MG63 (cell line): ENCODE data around the gene RNF175. TPM values are rescaled to one million over a fixed set of nuclear protein-coding genes. Genes with fewer than 3 reads are reported as not detected.

Experiments
- DNase-seq: peaks from one replicate; pipeline ENCODE4 v3.0.0-alpha.2; 2020
- H3K27me3 ChIP-seq: fragments of 250-450 bp; sonication (Bioruptor Pico); 2 replicates; pipeline ENCODE4 v1.5.1; 2020; ENCODE audit warnings: mild to moderate bottlenecking, moderate library complexity
- H3K36me3 ChIP-seq: fragments of 250-450 bp; sonication (Bioruptor Pico); 2 replicates; pipeline ENCODE4 v1.5.1; 2020; ENCODE audit warnings: mild to moderate bottlenecking, moderate library complexity
- H3K4me3 ChIP-seq: fragments of 250-450 bp; sonication (Bioruptor Pico); 2 replicates; pipeline ENCODE4 v1.5.1; 2020; ENCODE audit warnings: mild to moderate bottlenecking, moderate library complexity
- H3K9me3 ChIP-seq: fragments of 250-450 bp; sonication (Bioruptor Pico); 2 replicates; pipeline ENCODE4 v1.5.1; 2020; ENCODE audit warnings: mild to moderate bottlenecking, moderate library complexity
- total RNA-seq: library from RNA; depleted of rRNA; stranded (reverse); fragments of >200 nt; shearing (Covaris generic); gene quantifications from 2 replicates; pipeline ENCODE4 v1.2.3, GENCODE V29; 2014; ENCODE audit warnings: low replicate concordance

The RNF175 gene
- total RNA-seq, 1 experiment from 2014 or later = 0.59 TPM

DNA sequence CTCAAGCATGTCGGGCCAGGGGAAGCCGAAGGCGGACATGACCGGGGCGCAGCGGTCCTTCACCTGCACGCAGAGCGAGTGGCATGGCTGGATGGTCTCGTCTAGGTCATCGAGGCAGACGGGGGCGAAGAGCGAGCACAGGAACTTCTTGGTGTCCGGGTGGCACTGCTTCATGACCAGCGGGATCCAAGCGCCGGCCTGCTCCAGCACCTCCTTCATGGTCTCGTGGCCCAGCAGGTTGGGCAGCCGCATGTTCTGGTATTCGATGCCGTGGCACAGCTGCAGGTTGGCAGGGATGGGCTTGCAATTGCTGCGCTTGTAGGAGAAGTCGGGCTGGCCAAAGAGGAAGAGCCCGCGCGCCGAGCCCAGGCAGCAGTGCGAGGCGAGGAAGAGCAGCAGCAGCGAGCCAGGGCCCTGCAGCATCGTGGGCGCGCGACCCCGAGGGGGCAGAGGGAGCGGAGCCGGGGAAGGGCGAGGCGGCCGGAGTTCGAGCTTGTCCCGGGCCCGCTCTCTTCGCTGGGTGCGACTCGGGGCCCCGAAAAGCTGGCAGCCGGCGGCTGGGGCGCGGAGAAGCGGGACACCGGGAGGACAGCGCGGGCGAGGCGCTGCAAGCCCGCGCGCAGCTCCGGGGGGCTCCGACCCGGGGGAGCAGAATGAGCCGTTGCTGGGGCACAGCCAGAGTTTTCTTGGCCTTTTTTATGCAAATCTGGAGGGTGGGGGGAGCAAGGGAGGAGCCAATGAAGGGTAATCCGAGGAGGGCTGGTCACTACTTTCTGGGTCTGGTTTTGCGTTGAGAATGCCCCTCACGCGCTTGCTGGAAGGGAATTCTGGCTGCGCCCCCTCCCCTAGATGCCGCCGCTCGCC, 28.8 kb upstream of the RNF175 start, which contains the start of gene SFRP2:
SFRP2 (minus strand) TSS at position 671 of the 864 bp plus-strand sequence; CDS start at position 423, 248 bp downstream.
- DNase-seq = no peak
- Histone ChIP-seq H3K27me3 (peaks cover 30% of the 10 kb centered on the region), H3K4me3 (no peak within 1 kb of the TSS), H3K36me3 (no peaks in the 10 kb centered on the region), H3K9me3 (no peaks in the 10 kb centered on the region)

DNA sequence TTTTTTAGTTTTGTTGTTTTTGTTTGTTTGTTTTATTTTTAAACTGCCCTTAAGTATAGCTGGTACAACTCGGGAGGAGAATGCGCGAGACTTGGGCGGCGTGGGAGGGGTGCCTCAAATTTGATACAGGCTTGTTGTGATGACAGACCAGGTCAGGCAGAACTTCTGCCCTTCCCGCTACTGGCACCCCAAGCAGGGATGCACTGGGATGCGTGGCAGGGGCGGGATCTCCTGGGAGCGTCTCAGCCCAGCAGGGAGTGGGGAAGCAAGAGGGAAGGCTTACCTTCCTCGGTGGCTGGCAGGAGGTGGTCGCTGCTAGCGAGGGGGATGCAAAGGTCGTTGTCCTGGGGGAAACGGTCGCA, 28.2 kb upstream of the RNF175 start:
- no peaks in the 10 kb centered on the region for H3K9me3 ChIP-seq
- peaks cover 30% of the 10 kb centered on the region for H3K27me3 ChIP-seq
- no peak for DNase-seq
- H3K36me3 ChIP-seq = no peaks in the 10 kb centered on the region
- no peak overlapping the region for H3K4me3 ChIP-seq

DNA sequence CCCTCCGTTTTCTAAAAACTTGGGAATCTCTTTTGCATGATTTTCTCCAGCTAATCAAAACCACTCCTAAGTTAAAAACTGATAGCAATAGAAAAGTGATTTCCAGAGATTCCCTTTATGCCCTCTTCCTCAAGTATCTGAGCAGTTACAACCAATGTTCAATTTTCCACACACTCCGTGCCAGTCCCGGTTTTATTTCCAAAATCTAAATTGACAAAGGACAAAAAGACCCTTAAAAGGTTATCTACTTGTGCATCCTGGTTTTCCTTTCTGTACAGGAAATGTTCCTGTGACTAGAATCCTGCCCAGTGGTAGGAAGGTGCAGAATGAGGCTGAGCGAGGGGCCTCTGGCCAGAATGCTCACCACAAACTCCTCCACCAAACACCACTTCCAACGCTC, 27.8 kb upstream of the RNF175 start:
- Histone ChIP-seq H3K9me3 (no peaks in the 10 kb centered on the region), H3K27me3 (peaks cover 30% of the 10 kb centered on the region), H3K4me3 (no peak overlapping the region), H3K36me3 (no peaks in the 10 kb centered on the region)
- DNase-seq = no peak

DNA sequence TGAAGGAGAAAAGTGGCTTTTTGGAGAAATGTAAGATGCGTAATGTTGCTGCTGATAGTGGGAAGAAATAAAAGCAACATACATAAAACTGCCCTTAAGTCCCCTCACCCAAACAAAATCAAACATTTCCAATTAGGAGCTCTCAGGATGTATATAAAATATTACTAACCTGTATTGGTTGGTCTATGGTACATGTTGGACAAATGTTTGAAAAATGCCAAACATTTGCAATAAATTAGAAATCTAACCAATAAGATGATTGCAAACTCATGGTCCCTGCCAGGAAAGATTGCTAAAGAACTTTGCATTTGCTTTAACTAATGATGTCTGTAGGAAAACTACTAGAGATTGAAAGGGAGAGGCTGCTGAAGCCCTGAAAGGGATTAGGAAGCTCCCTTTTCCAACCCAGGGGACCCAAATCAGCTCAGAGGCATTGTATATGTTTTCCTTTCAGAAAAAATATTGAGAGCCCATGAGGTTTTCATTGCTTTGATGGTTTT, 27.3 kb upstream of the RNF175 start:
- no peak for DNase-seq
- peaks cover 30% of the 10 kb centered on the region for H3K27me3 ChIP-seq
- no peak overlapping the region for H3K4me3 ChIP-seq
- no peaks in the 10 kb centered on the region for H3K36me3 ChIP-seq
- H3K9me3 ChIP-seq = no peaks in the 10 kb centered on the region

DNA sequence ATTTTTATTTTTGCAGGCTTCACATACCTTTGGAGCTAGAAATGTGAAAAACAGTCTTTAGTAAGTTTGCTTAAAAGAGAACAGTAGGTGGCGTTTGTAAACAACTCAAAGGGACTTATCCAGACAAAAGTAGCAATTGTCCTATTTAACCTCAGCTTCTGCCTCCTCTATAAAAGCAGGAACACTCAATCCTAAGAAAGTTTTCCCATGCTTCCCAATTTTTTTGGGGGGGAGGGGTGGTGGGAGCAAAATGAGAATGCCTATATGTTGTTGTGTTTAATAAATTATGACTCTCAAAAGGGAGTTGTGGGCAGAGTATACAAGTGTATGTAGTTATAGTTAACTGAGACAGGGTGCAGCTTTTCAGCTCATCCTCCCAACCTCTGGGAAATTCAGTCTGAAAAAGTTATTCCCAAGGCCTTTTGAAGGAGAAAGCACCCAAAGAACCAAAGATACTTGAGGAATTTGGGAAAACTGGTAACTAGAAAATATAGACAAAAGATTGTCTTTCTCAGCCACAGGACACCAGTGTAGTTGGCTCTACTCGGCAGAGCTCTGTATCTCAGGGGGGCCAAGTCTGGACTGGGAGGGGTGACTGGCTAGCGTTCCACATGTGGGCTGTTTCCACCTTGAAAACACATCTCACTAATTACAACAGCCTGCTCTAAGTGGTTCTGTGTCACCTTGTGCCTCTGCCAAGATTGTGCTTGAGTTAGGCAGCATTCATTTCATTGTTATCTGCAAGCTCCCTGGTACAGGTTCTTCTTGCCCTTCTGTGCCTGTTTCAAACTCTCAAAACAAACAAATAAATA, 26.3 kb upstream of the RNF175 start:
- Histone ChIP-seq H3K27me3 (peaks cover 30% of the 10 kb centered on the region), H3K4me3 (no peak overlapping the region), H3K36me3 (no peaks in the 10 kb centered on the region), H3K9me3 (no peaks in the 10 kb centered on the region)
- DNase-seq = no peak

DNA sequence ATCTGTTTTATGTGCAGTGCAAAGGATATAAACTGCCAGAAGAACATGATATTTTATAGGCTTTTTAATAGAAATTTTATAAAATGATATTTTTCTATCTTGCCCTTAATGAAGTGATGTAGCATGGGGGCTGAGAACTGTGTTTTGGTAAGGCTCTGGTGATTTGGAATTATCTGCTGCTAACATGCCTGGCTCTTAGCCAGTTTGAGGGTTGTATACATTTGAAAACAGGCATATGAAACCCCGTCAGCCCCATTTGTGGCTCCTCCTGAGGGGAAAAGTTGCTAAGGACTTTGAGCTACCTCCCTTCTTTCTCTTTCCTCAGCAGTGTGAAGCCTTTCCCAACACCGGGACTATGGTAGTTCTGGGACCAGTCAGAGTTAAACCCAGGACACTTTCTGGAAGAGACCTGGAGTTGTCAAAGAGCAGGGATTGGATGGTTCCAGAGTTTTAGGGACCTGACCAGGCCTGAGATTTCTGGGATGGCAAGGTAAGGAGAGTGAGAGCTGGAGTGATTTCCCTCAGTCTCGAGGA, 24.4 kb upstream of the RNF175 start:
- Histone ChIP-seq H3K4me3 (no peak overlapping the region), H3K27me3 (peaks cover 23% of the 10 kb centered on the region), H3K36me3 (no peaks in the 10 kb centered on the region), H3K9me3 (no peaks in the 10 kb centered on the region)
- DNase-seq = no peak

DNA sequence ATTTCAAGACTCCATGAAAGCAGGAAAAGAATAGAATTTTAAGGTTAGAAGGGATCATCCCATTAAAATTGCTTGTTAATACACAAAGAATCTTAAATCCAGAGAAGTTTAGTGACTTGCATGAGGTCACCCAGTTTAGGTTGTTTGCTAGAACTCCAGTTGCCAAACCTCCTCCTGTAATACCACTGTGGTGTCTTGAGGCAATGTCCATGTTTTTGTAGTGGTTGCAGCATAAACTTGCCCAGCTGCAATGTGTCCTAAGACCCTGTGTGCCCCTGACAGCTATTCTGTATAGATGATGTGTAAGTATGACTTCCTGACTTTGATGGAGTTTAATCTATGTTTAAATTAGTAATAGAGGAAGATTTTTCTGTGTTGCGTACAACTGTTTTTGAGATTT, 22.8 kb upstream of the RNF175 start:
- peaks cover 7% of the 10 kb centered on the region; the same call in 1 of the 2 replicates for H3K27me3 ChIP-seq

DNA sequence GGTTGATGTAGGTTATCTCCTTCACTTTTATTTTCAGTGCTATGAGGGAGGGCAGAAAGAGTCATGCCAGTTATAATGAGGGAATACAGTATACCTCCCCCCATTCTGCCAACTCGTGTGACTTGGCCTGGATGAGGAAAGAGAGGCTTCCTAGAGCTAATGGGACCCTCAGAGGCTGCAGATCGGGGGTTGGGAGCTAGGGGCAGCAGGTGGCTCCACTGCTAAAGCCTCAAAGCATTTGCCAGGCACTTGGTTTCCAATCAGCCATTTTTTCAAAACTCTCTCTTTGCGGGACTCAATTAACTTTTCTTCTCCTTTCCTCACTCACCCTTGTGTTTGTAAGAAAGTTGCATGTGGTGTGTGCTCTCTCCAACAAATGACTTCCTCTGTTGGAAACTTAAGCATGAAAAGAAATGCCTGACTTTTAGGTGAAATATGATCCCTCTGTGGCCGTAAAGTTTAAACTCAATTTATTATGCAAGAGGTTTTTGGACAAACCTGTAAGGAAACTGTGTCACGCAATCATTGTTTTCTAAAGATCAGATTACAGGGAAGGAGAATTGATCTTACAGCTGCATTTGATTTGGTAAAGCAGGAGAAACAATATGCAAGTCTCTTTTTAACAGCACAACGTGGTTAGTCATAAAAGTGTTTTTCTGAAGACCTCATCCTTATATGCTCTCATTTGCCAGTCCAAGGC, 22.0 kb upstream of the RNF175 start:
- Histone ChIP-seq H3K36me3 (no peaks in the 10 kb centered on the region), H3K27me3 (no peaks in the 10 kb centered on the region; the same call in 1 of the 2 replicates), H3K4me3 (no peak overlapping the region), H3K9me3 (no peaks in the 10 kb centered on the region)
- DNase-seq = no peak

More for the DNA sequence above, 22.8 kb upstream of the RNF175 start:
- H3K36me3 ChIP-seq = no peaks in the 10 kb centered on the region
- no peaks in the 10 kb centered on the region for H3K9me3 ChIP-seq
- no peak for DNase-seq
- H3K4me3 ChIP-seq = no peak overlapping the region

DNA sequence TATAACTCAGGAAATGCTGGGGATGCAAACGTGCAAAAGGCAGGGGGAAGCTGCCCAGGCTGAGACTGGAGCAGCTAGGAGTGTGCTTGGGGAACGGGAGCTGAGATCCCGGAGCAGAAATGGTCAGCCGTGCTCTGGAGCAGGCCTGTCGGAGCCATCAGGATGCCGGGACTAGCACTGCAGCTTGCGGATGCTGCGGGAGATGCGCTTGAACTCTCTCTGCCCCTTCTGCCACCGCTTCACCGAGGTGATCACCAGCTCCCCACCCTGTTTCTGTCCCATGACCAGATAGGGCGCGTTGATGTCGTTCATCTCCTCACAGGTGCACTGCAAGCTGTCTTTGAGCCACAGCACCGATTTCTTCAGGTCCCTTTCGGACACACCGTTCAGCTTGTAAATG, 21.5 kb upstream of the RNF175 start:
- H3K9me3 ChIP-seq = no peaks in the 10 kb centered on the region
- no peak overlapping the region for H3K4me3 ChIP-seq
- H3K36me3 ChIP-seq = no peaks in the 10 kb centered on the region
- DNase-seq = no peak
- no peaks in the 10 kb centered on the region; the same call in 1 of the 2 replicates for H3K27me3 ChIP-seq

DNA sequence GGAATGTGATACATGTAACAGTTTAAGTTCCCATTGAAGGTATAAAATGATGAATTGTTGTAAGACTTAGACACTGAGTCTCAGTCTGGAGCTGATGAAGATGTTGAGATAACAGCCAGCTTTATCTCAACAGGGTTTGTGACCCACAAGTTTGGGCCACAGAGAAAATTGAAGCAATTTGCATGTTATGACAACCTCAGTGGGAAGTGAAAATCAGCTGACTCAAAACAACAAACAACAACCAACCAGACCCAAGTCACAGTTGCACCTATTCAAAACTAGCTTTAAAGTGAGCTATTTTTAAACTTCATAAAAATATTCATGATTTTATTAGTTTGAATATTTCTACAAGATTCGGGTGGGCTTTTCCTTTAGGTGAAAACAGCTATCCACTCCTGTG, 21.1 kb upstream of the RNF175 start:
- H3K27me3 ChIP-seq = no peaks in the 10 kb centered on the region; the same call in 1 of the 2 replicates
- no peak for DNase-seq

DNA sequence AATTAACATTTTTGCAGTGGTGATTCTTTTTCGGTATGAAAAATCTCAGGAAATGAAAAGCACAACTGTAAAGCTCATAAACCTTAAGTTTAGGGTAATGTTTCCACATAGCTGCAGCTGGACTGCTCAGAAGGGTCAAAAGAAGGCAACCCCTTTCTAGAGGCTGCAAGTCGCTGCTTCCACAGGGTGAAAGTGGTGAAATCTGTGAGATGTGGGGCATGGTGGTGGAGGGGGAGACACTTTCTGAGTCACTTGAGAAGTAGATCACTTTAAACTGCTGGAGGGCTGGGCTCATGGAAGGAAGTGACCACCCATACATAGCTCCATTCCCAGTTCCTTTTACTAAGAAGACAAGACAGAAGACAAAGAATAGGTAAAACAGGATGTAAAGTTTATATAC, 20.4 kb upstream of the RNF175 start:
- Histone ChIP-seq H3K27me3 (no peaks in the 10 kb centered on the region), H3K9me3 (no peaks in the 10 kb centered on the region), H3K4me3 (no peak overlapping the region), H3K36me3 (no peaks in the 10 kb centered on the region)
- DNase-seq = no peak

More for the DNA sequence above, 21.1 kb upstream of the RNF175 start:
- Histone ChIP-seq H3K4me3 (no peak overlapping the region), H3K9me3 (no peaks in the 10 kb centered on the region), H3K36me3 (no peaks in the 10 kb centered on the region)

DNA sequence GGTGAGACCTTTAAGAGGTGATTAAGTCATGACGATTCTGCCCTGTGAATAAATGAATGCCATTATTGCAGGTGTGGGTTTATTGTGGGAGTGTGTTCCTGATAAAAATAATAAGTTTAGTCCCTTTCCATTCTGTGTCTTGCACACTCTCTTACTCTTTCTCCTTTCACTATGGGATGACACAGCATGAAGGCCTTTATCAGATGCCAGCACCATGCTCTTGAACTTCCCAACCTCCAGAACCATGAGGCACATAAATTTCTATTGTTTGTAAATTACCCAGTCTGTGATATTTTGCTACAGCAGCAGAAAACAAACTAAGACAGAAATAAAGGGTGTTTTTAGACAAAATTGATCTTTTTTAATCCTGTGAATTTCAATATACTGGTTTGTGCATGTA, 18.6 kb upstream of the RNF175 start:
- Histone ChIP-seq H3K4me3 (no peak overlapping the region), H3K27me3 (no peaks in the 10 kb centered on the region), H3K36me3 (no peaks in the 10 kb centered on the region), H3K9me3 (no peaks in the 10 kb centered on the region)
- no peak for DNase-seq

DNA sequence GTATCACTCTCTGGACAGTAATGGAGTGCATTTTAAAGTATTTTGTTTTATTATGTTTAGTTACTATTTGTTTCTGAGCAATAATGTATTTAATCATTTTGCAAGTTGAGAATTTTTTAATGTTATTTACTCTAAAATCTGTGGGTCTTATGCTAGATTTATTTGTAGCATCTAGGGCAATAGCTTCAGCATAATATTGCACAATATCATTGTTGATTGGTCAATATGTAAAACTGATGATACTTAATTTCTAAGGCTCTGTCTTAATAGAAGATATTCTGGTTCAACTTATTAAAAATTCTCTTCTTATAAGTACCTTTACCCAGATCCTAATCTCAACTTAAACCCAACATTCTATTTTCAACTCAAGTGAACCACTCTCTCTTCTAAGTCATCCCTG, 17.6 kb upstream of the RNF175 start:
- Histone ChIP-seq H3K36me3 (no peaks in the 10 kb centered on the region), H3K9me3 (no peaks in the 10 kb centered on the region), H3K4me3 (no peak overlapping the region), H3K27me3 (no peaks in the 10 kb centered on the region)
- no peak for DNase-seq

DNA sequence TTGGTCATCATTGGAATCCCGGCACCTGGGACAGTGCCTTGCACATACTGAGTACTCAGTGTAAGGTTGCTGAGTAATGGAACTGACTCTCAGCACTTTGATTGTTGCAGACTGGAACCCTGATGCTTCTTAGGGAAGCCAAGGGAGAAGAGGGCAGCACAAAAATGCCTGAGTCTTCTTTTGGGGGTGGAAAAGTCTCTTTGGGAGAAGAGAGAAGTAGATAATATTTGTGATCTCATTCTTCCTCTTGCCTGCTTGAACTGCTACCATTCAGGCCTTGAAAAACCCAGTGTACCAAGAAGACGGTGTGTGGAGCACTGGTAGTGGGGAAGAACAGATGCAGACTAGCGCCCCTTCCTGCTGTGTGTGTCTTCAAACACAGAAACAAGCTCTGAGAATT, 16.8 kb upstream of the RNF175 start:
- no peaks in the 10 kb centered on the region for H3K36me3 ChIP-seq
- H3K4me3 ChIP-seq = no peak overlapping the region
- no peaks in the 10 kb centered on the region for H3K9me3 ChIP-seq
- DNase-seq = no peak
- no peaks in the 10 kb centered on the region for H3K27me3 ChIP-seq

DNA sequence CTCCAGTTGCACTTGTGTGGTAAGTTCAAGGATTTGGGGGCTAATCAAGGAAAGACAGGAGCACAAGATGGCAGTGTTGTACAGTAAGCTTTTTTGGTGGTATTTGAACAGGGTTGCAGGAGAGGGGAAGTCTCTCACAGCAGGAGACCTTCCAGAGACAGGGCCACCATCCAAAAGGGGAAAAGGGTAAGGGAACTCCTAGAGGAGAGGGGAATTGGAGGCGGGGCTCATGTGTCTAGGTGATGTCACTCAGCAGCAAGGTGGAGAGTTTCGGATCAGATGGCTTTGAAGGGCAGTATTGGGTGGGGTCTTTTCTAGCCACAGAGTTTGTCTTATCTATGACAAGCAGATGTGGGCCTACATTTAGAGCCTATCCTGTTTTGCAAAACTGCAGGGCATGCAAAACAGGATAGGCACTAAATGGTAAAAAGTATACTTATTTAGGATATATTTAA, 13.4 kb upstream of the RNF175 start:
- H3K36me3 ChIP-seq = no peaks in the 10 kb centered on the region

DNA sequence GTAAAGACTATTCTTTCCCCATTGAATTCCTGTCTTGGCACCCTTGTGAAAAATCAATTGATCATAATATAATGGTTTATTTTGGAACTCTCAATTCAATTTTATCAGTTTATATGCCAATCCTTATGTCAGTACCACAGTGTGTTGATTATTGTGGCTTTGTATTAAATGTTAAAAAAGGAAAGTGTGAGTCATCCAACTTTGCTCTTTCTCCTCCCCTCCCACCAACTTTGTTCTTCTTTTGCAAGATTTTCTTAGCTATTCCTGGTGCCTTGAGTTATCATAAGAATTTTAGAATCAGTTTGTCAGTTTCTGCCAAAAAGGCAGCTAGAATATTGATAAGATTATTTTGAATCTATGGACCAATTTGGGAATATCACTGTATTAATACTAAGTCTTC, 11.2 kb upstream of the RNF175 start:
- no peak for DNase-seq
- H3K36me3 ChIP-seq = no peaks in the 10 kb centered on the region
- H3K9me3 ChIP-seq = no peaks in the 10 kb centered on the region
- H3K27me3 ChIP-seq = no peaks in the 10 kb centered on the region
- H3K4me3 ChIP-seq = no peak overlapping the region

More for the DNA sequence above, 13.4 kb upstream of the RNF175 start:
- H3K27me3 ChIP-seq = no peaks in the 10 kb centered on the region
- H3K4me3 ChIP-seq = no peak overlapping the region
- no peak for DNase-seq
- H3K9me3 ChIP-seq = no peaks in the 10 kb centered on the region
